Measurements from ENCODE around the gene SMC1B. TPM values are rescaled to one million over a fixed set of nuclear protein-coding genes. Genes with fewer than 3 reads are reported as not detected.

SMC1B gene
- total and polyA plus RNA-seq, 4 donors: 0.01 to 0.04 TPM; not detected in 2

- no peak overlapping the region for H3K4me3 ChIP-seq
- no peak overlapping the region for H3K27ac ChIP-seq (ENCODE audit: low read depth in 1 of 2, low read length in 1 of 2)
- H3K27me3 ChIP-seq (ENCODE audit: control insufficient read depth in 3 of 3, insufficient read depth in 3 of 3, low read length in 2 of 3): no peaks in the 10 kb centered on the region
- H3K9ac ChIP-seq (ENCODE audit: insufficient read depth in 1 of 2, low read length in 2 of 2): no peak overlapping the region
- TF ChIP-seq CTCF (IDR thresholded peaks at IDR 0.05; ENCODE audit: control extremely low read depth, extremely low read depth): no peak
- no peaks in the 10 kb centered on the region for H3K36me3 ChIP-seq (ENCODE audit: control insufficient read depth in 4 of 4, insufficient read depth in 4 of 4, low read length in 4 of 4)
- peaks cover 0 to 40% (median 11%) of the 10 kb centered on the region in 5 donors for H3K4me1 ChIP-seq (ENCODE audit: control insufficient read depth in 5 of 5, insufficient read depth in 5 of 5, low read length in 5 of 5)
- no peaks in the 10 kb centered on the region for H3K9me3 ChIP-seq (ENCODE audit: control insufficient read depth in 4 of 4, insufficient read depth in 3 of 4, low read length in 3 of 4)
- ATAC-seq (ENCODE audit: insufficient read depth, low FRiP score) (no peak), DNase-seq (no peak)
- 86 to 90% methylated on average over 8 of the region's 8 CpGs for WGBS, 2 donors
These were observed 43.4 kb upstream of the SMC1B start for GRCh38 chr22:45456811-45457210.

GRCh38 chr22:45455621-45456020 lies 42.2 kb upstream of the SMC1B start:
- Histone ChIP-seq H3K9me3 (ENCODE audit: control insufficient read depth in 4 of 4, insufficient read depth in 3 of 4, low read length in 3 of 4) (no peaks in the 10 kb centered on the region), H3K9ac (ENCODE audit: insufficient read depth in 1 of 2, low read length in 2 of 2) (no peak overlapping the region), H3K4me1 (ENCODE audit: control insufficient read depth in 5 of 5, insufficient read depth in 5 of 5, low read length in 5 of 5) (peaks cover 0 to 45% (median 7%) of the 10 kb centered on the region in 5 donors), H3K36me3 (ENCODE audit: control insufficient read depth in 4 of 4, insufficient read depth in 4 of 4, low read length in 4 of 4) (no peaks in the 10 kb centered on the region), H3K27ac (ENCODE audit: low read depth in 1 of 2, low read length in 1 of 2) (no peak overlapping the region), H3K27me3 (ENCODE audit: control insufficient read depth in 3 of 3, insufficient read depth in 3 of 3, low read length in 2 of 3) (no peaks in the 10 kb centered on the region), H3K4me3 (no peak overlapping the region)
- ATAC-seq (ENCODE audit: insufficient read depth, low FRiP score) (no peak), DNase-seq (no peak)
- 91 to 93% methylated on average over 4 of the region's 4 CpGs for WGBS, 2 donors
- TF ChIP-seq CTCF (IDR thresholded peaks at IDR 0.05; ENCODE audit: control extremely low read depth, extremely low read depth): no peak

GRCh38 chr22:45455212-45455611 lies 41.8 kb upstream of the SMC1B start:
- H3K9me3 ChIP-seq (ENCODE audit: control insufficient read depth in 4 of 4, insufficient read depth in 3 of 4, low read length in 3 of 4): no peaks in the 10 kb centered on the region
- H3K4me3 ChIP-seq: no peak overlapping the region
- ATAC-seq (ENCODE audit: insufficient read depth, low FRiP score) (no peak), DNase-seq (no peak)
- H3K4me1 ChIP-seq (ENCODE audit: control insufficient read depth in 5 of 5, insufficient read depth in 5 of 5, low read length in 5 of 5): peaks cover 0 to 45% (median 5%) of the 10 kb centered on the region in 5 donors
- H3K9ac ChIP-seq (ENCODE audit: insufficient read depth in 1 of 2, low read length in 2 of 2): no peak overlapping the region
- H3K27me3 ChIP-seq (ENCODE audit: control insufficient read depth in 3 of 3, insufficient read depth in 3 of 3, low read length in 2 of 3): no peaks in the 10 kb centered on the region
- H3K36me3 ChIP-seq (ENCODE audit: control insufficient read depth in 4 of 4, insufficient read depth in 4 of 4, low read length in 4 of 4): no peaks in the 10 kb centered on the region
- TF ChIP-seq CTCF (IDR thresholded peaks at IDR 0.05; ENCODE audit: control extremely low read depth, extremely low read depth): no peak
- H3K27ac ChIP-seq (ENCODE audit: low read depth in 1 of 2, low read length in 1 of 2): no peak overlapping the region
- WGBS, 2 donors: 75 to 83% methylated on average over 14 of the region's 14 CpGs

- Histone ChIP-seq H3K36me3 (ENCODE audit: control insufficient read depth in 4 of 4, insufficient read depth in 4 of 4, low read length in 4 of 4) (no peaks in the 10 kb centered on the region), H3K27me3 (ENCODE audit: control insufficient read depth in 3 of 3, insufficient read depth in 3 of 3, low read length in 2 of 3) (no peaks in the 10 kb centered on the region), H3K4me1 (ENCODE audit: control insufficient read depth in 5 of 5, insufficient read depth in 5 of 5, low read length in 5 of 5) (peaks cover 0 to 42% (median 5%) of the 10 kb centered on the region in 5 donors), H3K4me3 (no peak overlapping the region), H3K9ac (ENCODE audit: insufficient read depth in 1 of 2, low read length in 2 of 2) (no peak overlapping the region), H3K9me3 (ENCODE audit: control insufficient read depth in 4 of 4, insufficient read depth in 3 of 4, low read length in 3 of 4) (no peaks in the 10 kb centered on the region), H3K27ac (ENCODE audit: low read depth in 1 of 2, low read length in 1 of 2) (no peak overlapping the region)
- WGBS, 2 donors: 63 to 69% methylated on average over 4 of the region's 4 CpGs
- no peak for TF ChIP-seq CTCF (IDR thresholded peaks at IDR 0.05; ENCODE audit: control extremely low read depth, extremely low read depth)
- ATAC-seq (ENCODE audit: insufficient read depth, low FRiP score) (no peak), DNase-seq (no peak)
These were observed 40.9 kb upstream of the SMC1B start for GRCh38 chr22:45454275-45454674.

All from lung (tissue), 12 donors.